Measurements from ENCODE around the gene HDAC8. TPM values are rescaled to one million over a fixed set of nuclear protein-coding genes. Genes with fewer than 3 reads are reported as not detected.

The HDAC8 gene
- polyA plus RNA-seq, 1 experiment: 24.8 TPM

DNA sequence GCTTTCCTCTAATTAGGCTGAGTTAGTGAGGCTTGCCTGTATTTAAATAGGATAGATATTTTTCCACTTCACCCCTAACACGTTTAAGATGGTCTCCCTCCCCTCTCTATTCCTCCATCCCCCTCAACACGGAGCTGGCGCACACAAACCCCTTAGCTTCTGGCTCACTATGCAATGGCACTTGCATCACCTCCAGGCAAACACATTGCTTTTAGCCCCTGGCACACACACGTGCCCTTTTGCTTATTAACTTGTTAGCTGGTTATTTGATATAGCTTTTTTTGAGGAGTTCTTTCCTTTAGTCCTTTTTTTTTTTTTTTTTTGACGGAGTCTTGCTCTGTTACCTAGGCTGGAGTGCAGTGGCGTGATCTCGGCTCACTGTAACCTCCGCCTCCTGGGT is 94.3 kb downstream of the HDAC8 start:
- no peak overlapping the region for H3K4me3 ChIP-seq (ENCODE audit: low read depth, low read length)
- H3K9me3 ChIP-seq (ENCODE audit: control insufficient read depth, insufficient read depth, low read length): no peaks in the 10 kb centered on the region
- no peak for DNase-seq (ENCODE audit: low read depth, low spot score)
- no peaks in the 10 kb centered on the region for H3K27me3 ChIP-seq (ENCODE audit: control insufficient read depth, insufficient read depth, low read length)
- no peak overlapping the region for H3K27ac ChIP-seq (ENCODE audit: low read depth, low read length)
- ChIA-PET POLR2A (no interaction called here), CTCF (no interaction called here)
- TF ChIP-seq, protein P1, sequence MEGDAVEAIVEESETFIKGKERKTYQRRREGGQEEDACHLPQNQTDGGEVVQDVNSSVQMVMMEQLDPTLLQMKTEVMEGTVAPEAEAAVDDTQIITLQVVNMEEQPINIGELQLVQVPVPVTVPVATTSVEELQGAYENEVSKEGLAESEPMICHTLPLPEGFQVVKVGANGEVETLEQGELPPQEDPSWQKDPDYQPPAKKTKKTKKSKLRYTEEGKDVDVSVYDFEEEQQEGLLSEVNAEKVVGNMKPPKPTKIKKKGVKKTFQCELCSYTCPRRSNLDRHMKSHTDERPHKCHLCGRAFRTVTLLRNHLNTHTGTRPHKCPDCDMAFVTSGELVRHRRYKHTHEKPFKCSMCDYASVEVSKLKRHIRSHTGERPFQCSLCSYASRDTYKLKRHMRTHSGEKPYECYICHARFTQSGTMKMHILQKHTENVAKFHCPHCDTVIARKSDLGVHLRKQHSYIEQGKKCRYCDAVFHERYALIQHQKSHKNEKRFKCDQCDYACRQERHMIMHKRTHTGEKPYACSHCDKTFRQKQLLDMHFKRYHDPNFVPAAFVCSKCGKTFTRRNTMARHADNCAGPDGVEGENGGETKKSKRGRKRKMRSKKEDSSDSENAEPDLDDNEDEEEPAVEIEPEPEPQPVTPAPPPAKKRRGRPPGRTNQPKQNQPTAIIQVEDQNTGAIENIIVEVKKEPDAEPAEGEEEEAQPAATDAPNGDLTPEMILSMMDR (IDR thresholded peaks at IDR 0.05; ENCODE audit: low read depth, low read length): no peak

DNA sequence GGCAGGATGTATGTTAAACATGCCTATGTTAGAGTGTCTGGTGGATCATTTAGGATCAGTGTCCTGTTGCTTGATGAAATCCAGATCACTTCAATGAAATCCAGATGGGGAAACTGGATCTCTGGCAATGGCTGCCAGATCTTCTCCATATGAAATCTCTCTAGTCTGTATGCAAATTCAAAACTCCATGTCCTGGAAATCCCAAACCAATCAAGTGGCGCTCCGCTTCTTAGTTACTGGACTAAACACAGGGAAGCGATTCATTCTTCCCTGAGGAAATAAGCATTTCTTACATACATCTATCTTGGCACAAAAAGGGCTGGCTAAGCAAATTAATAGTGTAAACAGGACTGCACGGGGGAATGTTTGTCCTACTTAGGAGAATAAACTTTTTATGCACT is 94.9 kb downstream of the HDAC8 start:
- ChIA-PET POLR2A (no interaction called here), CTCF (no interaction called here)
- TF ChIP-seq, protein P1 (IDR thresholded peaks at IDR 0.05; ENCODE audit: low read depth, low read length): no peak
- Histone ChIP-seq H3K27ac (ENCODE audit: low read depth, low read length) (no peak overlapping the region), H3K27me3 (ENCODE audit: control insufficient read depth, insufficient read depth, low read length) (no peaks in the 10 kb centered on the region), H3K4me3 (ENCODE audit: low read depth, low read length) (no peak overlapping the region), H3K9me3 (ENCODE audit: control insufficient read depth, insufficient read depth, low read length) (no peaks in the 10 kb centered on the region)
- DNase-seq (ENCODE audit: low read depth, low spot score): no peak

DNA sequence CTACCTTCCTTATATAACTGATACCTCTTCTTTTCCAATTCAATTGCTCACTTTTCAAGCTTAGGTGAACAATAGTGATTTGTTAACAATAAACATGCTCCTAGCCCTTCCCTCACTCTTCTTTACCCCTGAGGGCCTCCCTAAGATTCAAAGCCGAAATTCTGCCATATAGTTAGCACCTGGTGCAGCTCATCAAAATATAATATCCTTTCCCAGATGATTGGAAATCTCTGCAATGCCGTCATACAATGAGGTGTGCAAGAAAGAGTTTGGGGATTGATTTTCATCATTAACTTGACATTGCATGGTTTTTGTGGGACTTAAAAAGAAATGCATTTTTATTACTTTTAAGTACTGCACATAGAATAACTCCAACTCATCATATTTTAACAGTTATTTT is 95.3 kb downstream of the HDAC8 start:
- POLR2A ChIA-PET: no interaction called here
- H3K4me3 ChIP-seq (ENCODE audit: low read depth, low read length): no peak overlapping the region
- no peak overlapping the region for H3K27ac ChIP-seq (ENCODE audit: low read depth, low read length)
- H3K9me3 ChIP-seq (ENCODE audit: control insufficient read depth, insufficient read depth, low read length): no peaks in the 10 kb centered on the region
- TF ChIP-seq, protein P1 (IDR thresholded peaks at IDR 0.05; ENCODE audit: low read depth, low read length): no peak
- no peaks in the 10 kb centered on the region for H3K27me3 ChIP-seq (ENCODE audit: control insufficient read depth, insufficient read depth, low read length)
- CTCF ChIA-PET: no interaction called here
- DNase-seq (ENCODE audit: low read depth, low spot score): no peak

DNA sequence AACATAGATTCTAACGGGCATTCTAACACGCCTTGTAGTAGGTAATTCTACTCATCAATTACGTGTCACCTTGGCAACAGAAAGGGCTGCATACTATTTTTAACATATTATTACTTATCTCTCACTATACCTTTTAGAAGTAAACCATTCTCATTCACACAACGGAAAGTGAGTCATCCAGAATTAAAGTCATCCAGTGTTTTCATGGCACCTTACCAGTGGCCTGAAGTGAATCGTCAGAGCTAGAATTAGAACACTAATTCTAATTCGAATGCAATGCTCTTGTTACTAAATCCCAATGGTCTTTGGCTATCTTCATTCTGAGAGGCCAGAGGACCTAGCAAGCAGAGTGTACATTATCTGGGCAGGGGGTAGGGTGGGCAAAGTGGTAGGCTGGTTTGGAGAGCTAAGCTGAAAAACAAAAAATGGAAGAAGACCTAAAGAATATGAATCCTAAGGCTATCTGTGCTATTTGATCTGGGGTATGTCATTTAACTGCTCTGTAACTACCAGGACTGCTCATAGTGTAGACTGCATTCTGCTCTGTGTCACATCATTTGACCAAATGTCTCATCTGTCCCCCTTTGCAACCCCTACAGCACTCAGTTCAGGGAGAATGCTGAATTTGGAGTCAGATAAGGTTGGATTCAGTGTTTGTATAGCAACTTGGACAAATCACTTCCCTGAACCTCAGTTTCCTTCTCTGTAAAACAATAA is 96.5 kb downstream of the HDAC8 start:
- H3K27me3 ChIP-seq (ENCODE audit: control insufficient read depth, insufficient read depth, low read length): no peaks in the 10 kb centered on the region
- H3K27ac ChIP-seq (ENCODE audit: low read depth, low read length): no peak overlapping the region
- no peaks in the 10 kb centered on the region for H3K9me3 ChIP-seq (ENCODE audit: control insufficient read depth, insufficient read depth, low read length)
- DNase-seq (ENCODE audit: low read depth, low spot score): no peak
- POLR2A ChIA-PET: no interaction called here
- CTCF ChIA-PET: no interaction called here
- TF ChIP-seq, protein P1 (IDR thresholded peaks at IDR 0.05; ENCODE audit: low read depth, low read length): no peak
- no peak overlapping the region for H3K4me3 ChIP-seq (ENCODE audit: low read depth, low read length)

DNA sequence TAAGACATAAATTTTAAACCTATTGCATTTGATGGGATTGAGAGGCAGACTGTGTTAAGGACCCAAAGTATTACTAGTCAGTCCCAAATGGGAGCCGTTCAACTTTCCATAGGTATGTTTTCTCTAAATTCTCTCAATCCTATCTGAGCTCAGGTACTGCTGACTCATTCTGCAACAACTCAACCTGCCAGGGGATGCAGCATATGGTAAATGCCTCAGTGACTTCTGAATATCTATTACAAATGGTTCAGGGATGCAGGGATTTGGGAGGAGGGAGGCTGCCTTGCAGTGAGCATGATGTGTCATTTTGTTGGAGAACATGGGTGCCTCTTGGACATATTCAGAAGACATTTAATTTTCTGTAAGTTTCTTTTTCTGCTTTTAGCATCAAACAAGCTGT is 97.3 kb downstream of the HDAC8 start:
- ChIA-PET POLR2A (no interaction called here), CTCF (no interaction called here)
- Histone ChIP-seq H3K27ac (ENCODE audit: low read depth, low read length) (no peak overlapping the region), H3K9me3 (ENCODE audit: control insufficient read depth, insufficient read depth, low read length) (no peaks in the 10 kb centered on the region), H3K27me3 (ENCODE audit: control insufficient read depth, insufficient read depth, low read length) (no peaks in the 10 kb centered on the region), H3K4me3 (ENCODE audit: low read depth, low read length) (no peak overlapping the region)
- no peak for DNase-seq (ENCODE audit: low read depth, low spot score)
- TF ChIP-seq, protein P1 (IDR thresholded peaks at IDR 0.05; ENCODE audit: low read depth, low read length): no peak

All from AG04450 (cell line).